ENCODE measurements around the gene MS4A5. TPM values are rescaled to one million over a fixed set of nuclear protein-coding genes. Genes with fewer than 3 reads are reported as not detected.

MS4A5 gene
- total RNA-seq, 3 donors from 2014 or later, result not detected

GRCh38 chr11:60394666-60395380 is 34.5 kb upstream of the MS4A5 start:
- intact Hi-C loops (cut with DNase I, micrococcal nuclease), result no loop called here
- Histone ChIP-seq H3K9me3 (no peaks in the 10 kb centered on the region), H3K4me3 (no peak overlapping the region), H3K36me3 (ENCODE audit: low read depth) (no peaks in the 10 kb centered on the region), H3K4me1 (ENCODE audit: low read depth) (no peaks in the 10 kb centered on the region)
- TF ChIP-seq CTCF (IDR thresholded peaks at IDR 0.05), result no peak
- DNase-seq (no peak), ATAC-seq (no peak)

DNA sequence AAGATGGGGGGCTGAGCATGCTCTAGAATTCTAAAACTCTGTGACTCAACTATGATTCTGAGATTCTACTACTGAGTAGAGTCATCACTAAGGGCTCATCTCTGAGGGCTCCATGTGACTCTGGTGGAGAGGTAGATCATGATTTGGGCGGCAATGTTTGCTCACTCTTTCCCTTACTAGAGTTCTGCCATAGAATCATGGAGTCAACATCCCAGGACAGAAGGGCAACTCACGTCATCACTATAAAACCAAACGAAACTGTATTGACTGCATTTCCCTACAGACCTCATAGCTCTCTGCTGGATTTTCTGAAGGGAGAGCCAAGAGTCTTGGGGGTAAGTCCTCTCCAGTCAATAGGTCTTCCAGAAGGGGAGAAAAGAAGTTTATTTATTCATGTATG is 33.0 kb upstream of the MS4A5 start, which contains the start of gene MS4A14:
MS4A14 (plus strand) TSS at position 78 of the 400 bp plus-strand sequence; CDS start at position 198, 120 bp downstream.
- DNase-seq (no peak), ATAC-seq (peak; percentile 41)
- Histone ChIP-seq H3K4me1 (ENCODE audit: low read depth) (no peaks in the 10 kb centered on the region), H3K36me3 (ENCODE audit: low read depth) (no peaks in the 10 kb centered on the region), H3K9me3 (no peaks in the 10 kb centered on the region), H3K4me3 (no peak within 1 kb of the TSS)
- intact Hi-C loops (cut with DNase I, micrococcal nuclease), result no loop called here
- TF ChIP-seq CTCF (IDR thresholded peaks at IDR 0.05), result no peak

GRCh38 chr11:60396799-60397198 is 32.6 kb upstream of the MS4A5 start:
- H3K4me3 ChIP-seq, result no peak overlapping the region
- intact Hi-C loops (cut with DNase I, micrococcal nuclease), result no loop called here
- no peaks in the 10 kb centered on the region for H3K4me1 ChIP-seq (ENCODE audit: low read depth)
- no peaks in the 10 kb centered on the region for H3K36me3 ChIP-seq (ENCODE audit: low read depth)
- no peaks in the 10 kb centered on the region for H3K9me3 ChIP-seq
- ATAC-seq (peak; percentile 54), DNase-seq (no peak)
- no peak for TF ChIP-seq CTCF (IDR thresholded peaks at IDR 0.05)

DNA sequence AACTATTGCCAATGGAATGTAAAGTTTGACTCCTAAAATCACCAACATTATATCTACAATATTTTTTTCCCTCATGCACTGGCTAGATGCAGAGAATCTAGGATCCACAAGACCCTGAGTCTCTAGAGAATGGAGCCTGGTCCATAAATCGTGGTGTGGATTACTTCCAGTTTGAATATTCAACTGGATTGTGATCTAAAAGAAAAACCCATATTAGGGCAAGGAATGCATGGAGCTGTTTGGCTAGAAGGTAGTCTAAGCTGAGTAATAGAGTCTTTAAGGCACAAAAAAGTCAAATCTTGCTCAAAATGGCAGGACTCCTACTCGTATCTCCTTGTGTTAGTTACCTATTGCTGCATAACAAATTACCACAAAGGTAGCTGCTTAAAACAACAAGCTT is 9.4 kb upstream of the MS4A5 start:
- intact Hi-C loops (cut with DNase I, micrococcal nuclease), result no loop called here
- DNase-seq (no peak), ATAC-seq (no peak)
- Histone ChIP-seq H3K9me3 (peaks cover 4% of the 10 kb centered on the region), H3K4me3 (no peak overlapping the region), H3K4me1 (ENCODE audit: low read depth) (no peaks in the 10 kb centered on the region), H3K36me3 (ENCODE audit: low read depth) (no peaks in the 10 kb centered on the region)
- no peak for TF ChIP-seq CTCF (IDR thresholded peaks at IDR 0.05)

- ATAC-seq (no peak), DNase-seq (no peak)
- Histone ChIP-seq H3K9me3 (peaks cover 4% of the 10 kb centered on the region), H3K36me3 (ENCODE audit: low read depth) (no peaks in the 10 kb centered on the region), H3K4me3 (no peak overlapping the region), H3K4me1 (ENCODE audit: low read depth) (no peaks in the 10 kb centered on the region)
- no peak for TF ChIP-seq CTCF (IDR thresholded peaks at IDR 0.05)
- intact Hi-C loops (cut with DNase I, micrococcal nuclease), result no loop called here
Measured at GRCh38 chr11:60422609-60423008, 6.8 kb upstream of the MS4A5 start.
